H9 (cell line): ENCODE results near the gene SETD1A. TPM values are rescaled to one million over a fixed set of nuclear protein-coding genes. Genes with fewer than 3 reads are reported as not detected.

ENCODE experiments used
- DNase-seq: peaks from one replicate; pipeline ENCODE4 v3.0.0-alpha.2; 2017
- H2AFZ ChIP-seq: one replicate; pipeline ENCODE4 v1.6.1; 2013; ENCODE audit warnings: mild to moderate bottlenecking, low read length, control low read depth, moderate library complexity
- H2AK5ac ChIP-seq: 2 replicates; pipeline ENCODE4 v1.6.1; 2013; ENCODE audit warnings: low read length, control low read depth, mixed read lengths; ENCODE audit not compliant: insufficient read length
- H2BK120ac ChIP-seq: one replicate; pipeline ENCODE4 v1.6.1; 2013; ENCODE audit warnings: low read depth, mild to moderate bottlenecking, low read length, control low read depth, inconsistent platforms; ENCODE audit not compliant: poor library complexity, severe bottlenecking
- H2BK12ac ChIP-seq: 2 replicates; pipeline ENCODE4 v1.6.1; 2013; ENCODE audit warnings: low read length, control low read depth, mixed read lengths, low read depth; ENCODE audit not compliant: insufficient read length
- H2BK15ac ChIP-seq: 2 replicates; pipeline ENCODE4 v1.6.1; 2013; ENCODE audit warnings: low read depth, low read length, control low read depth
- H2BK20ac ChIP-seq: one replicate; pipeline ENCODE4 v1.6.1; 2013; ENCODE audit warnings: low read depth, mild to moderate bottlenecking, low read length, control low read depth, inconsistent platforms; ENCODE audit not compliant: poor library complexity, severe bottlenecking
- H2BK5ac ChIP-seq: 2 replicates; pipeline ENCODE4 v1.6.1; 2013; ENCODE audit warnings: low read length, control low read depth, mixed read lengths; ENCODE audit not compliant: insufficient read length
- H3K14ac ChIP-seq: 2 replicates; pipeline ENCODE4 v1.6.1; 2013; ENCODE audit warnings: low read length, control low read depth; ENCODE audit not compliant: insufficient read depth
- H3K18ac ChIP-seq: 2 replicates; pipeline ENCODE4 v1.6.1; 2013; ENCODE audit warnings: low read depth, mild to moderate bottlenecking, mixed read lengths, low read length, control low read depth; ENCODE audit not compliant: insufficient read length
- H3K23ac ChIP-seq: 2 replicates; pipeline ENCODE4 v1.6.1; 2013; ENCODE audit warnings: low read length, control low read depth, mixed read lengths, low read depth; ENCODE audit not compliant: insufficient read length
- H3K23me2 ChIP-seq: 2 replicates; pipeline ENCODE4 v1.6.1; 2013; ENCODE audit warnings: low read depth, mild to moderate bottlenecking, mixed read lengths, low read length, control low read depth; ENCODE audit not compliant: insufficient read length, poor library complexity, severe bottlenecking
- H3K27ac ChIP-seq: 2 replicates; pipeline ENCODE4 v1.5.1; 2013; ENCODE audit warnings: low read length, control low read depth, mixed read lengths, low read depth; ENCODE audit not compliant: insufficient read length
- H3K27me3 ChIP-seq: 2 replicates; pipeline ENCODE4 v1.6.1; 2013; ENCODE audit warnings: low read length, control low read depth, inconsistent platforms; ENCODE audit not compliant: insufficient read depth
- H3K4ac ChIP-seq: 2 replicates; pipeline ENCODE4 v1.6.1; 2013; ENCODE audit warnings: low read depth, mild to moderate bottlenecking, control low read depth, inconsistent platforms, low read length, moderate library complexity
- H3K4me1 ChIP-seq: 2 replicates; pipeline ENCODE4 v1.6.1; 2013; ENCODE audit warnings: low read length, control low read depth, inconsistent platforms; ENCODE audit not compliant: insufficient read depth
- H3K4me2 ChIP-seq: 2 replicates; pipeline ENCODE4 v1.6.1; 2013; ENCODE audit warnings: low read length, control low read depth, mixed read lengths; ENCODE audit not compliant: insufficient read length, insufficient read depth
- H3K56ac ChIP-seq: 2 replicates; pipeline ENCODE4 v1.6.1; 2013; ENCODE audit warnings: low read depth, mild to moderate bottlenecking, mixed read lengths, low read length, control low read depth; ENCODE audit not compliant: insufficient read length
- H3K79me1 ChIP-seq: 2 replicates; pipeline ENCODE4 v1.6.1; 2013; ENCODE audit warnings: low read depth, mild to moderate bottlenecking, moderate library complexity, low read length, control low read depth, inconsistent platforms; ENCODE audit not compliant: insufficient read depth, poor library complexity, severe bottlenecking
- H3K79me2 ChIP-seq: 2 replicates; pipeline ENCODE4 v1.6.1; 2013; ENCODE audit warnings: low read length, control low read depth, inconsistent platforms; ENCODE audit not compliant: insufficient read depth
- H3K9ac ChIP-seq: 2 replicates; pipeline ENCODE4 v1.6.1; 2013; ENCODE audit warnings: low read length, control low read depth, mixed read lengths; ENCODE audit not compliant: insufficient read length; ENCODE audit errors: extremely low read depth
- H3K9me3 ChIP-seq: one replicate; pipeline ENCODE4 v1.6.1; 2013; ENCODE audit warnings: low read depth, low read length, inconsistent platforms; ENCODE audit not compliant: control insufficient read depth
- H3T11ph ChIP-seq: one replicate; pipeline ENCODE4 v1.6.1; 2013; ENCODE audit warnings: mild to moderate bottlenecking, low read length, control low read depth, inconsistent platforms
- H4K20me1 ChIP-seq: one replicate; pipeline ENCODE4 v1.6.1; 2013; ENCODE audit not compliant: control insufficient read depth, insufficient read length, insufficient read depth
- H4K5ac ChIP-seq: 2 replicates; pipeline ENCODE4 v1.6.1; 2013; ENCODE audit warnings: low read depth, mild to moderate bottlenecking, mixed read lengths, low read length, control low read depth; ENCODE audit not compliant: insufficient read length
- H4K8ac ChIP-seq: replicated peaks from 2 replicates; pipeline ENCODE4 v1.6.1; 2013; ENCODE audit warnings: low read length, control low read depth, mixed read lengths, low read depth; ENCODE audit not compliant: insufficient read length
- H4K91ac ChIP-seq: 2 replicates; pipeline ENCODE4 v1.6.1; 2013; ENCODE audit warnings: low read depth, mild to moderate bottlenecking, moderate library complexity, mixed read lengths, low read length, control low read depth; ENCODE audit not compliant: insufficient read length
- H3K27ac Mint-ChIP-seq, 3 experiments: 2 replicates in 2 of 3; 3 replicates in 1 of 3; pipeline ENCODE4 v1.8.0; 2020 to 2021; ENCODE audit warnings: mixed read lengths in 3 of 3, mild to moderate bottlenecking in 1 of 3, moderate library complexity in 1 of 3
- H3K27me3 Mint-ChIP-seq: 2 replicates; pipeline ENCODE4 v1.8.0; 2021; ENCODE audit warnings: low read depth, mild to moderate bottlenecking, moderate library complexity, mixed read lengths
- H3K36me3 Mint-ChIP-seq, 3 experiments: 2 replicates in 2 of 3; 3 replicates in 1 of 3; pipeline ENCODE4 v1.8.0; 2020 to 2021; ENCODE audit warnings: low read depth in 3 of 3, mixed read lengths in 3 of 3; ENCODE audit not compliant: insufficient read depth in 1 of 3
- H3K4me1 Mint-ChIP-seq, 2 experiments: 2 replicates each; pipeline ENCODE4 v1.8.0; 2020; ENCODE audit warnings: mixed read lengths in 2 of 2
- H3K4me3 Mint-ChIP-seq, 2 experiments: 2 replicates in 1 of 2; 3 replicates in 1 of 2; pipeline ENCODE4 v1.8.0; 2020 to 2021; ENCODE audit warnings: mild to moderate bottlenecking in 2 of 2, mixed read lengths in 2 of 2, moderate library complexity in 1 of 2
- H3K9me3 Mint-ChIP-seq, 2 experiments: 2 replicates in 1 of 2; 3 replicates in 1 of 2; pipeline ENCODE4 v1.8.0; 2020; ENCODE audit warnings: mild to moderate bottlenecking in 2 of 2, mixed read lengths in 2 of 2, moderate library complexity in 1 of 2
- WGBS: extraction: QIAGEN DNeasy Blood & Tissue Kit; methylation state at CpG from one replicate; pipeline ENCODE4 v1.1.7; 2013; ENCODE audit warnings: missing lambda C conversion rate, low lambda C conversion rate, mixed read lengths; ENCODE audit not compliant: insufficient read length; ENCODE audit errors: extremely low coverage; 5-methylcytosine and 5-hydroxymethylcytosine counted together
- total RNA-seq: library from RNA; stranded (reverse); gene quantifications from 2 replicates; pipeline ENCODE4 v1.2.1, GENCODE V29; 2021
- TF ChIP-seq, protein P1 (sequence below): fragments of 200-600 bp; sonication (generic); conservative IDR thresholded peaks from 3 replicates; pipeline ENCODE4 v1.8.0; 2021; ENCODE audit warnings: antibody characterized with exemption, mild to moderate bottlenecking

Gene SETD1A
- total RNA-seq, 1 experiment from 2014 or later, result 36.9 TPM

DNA sequence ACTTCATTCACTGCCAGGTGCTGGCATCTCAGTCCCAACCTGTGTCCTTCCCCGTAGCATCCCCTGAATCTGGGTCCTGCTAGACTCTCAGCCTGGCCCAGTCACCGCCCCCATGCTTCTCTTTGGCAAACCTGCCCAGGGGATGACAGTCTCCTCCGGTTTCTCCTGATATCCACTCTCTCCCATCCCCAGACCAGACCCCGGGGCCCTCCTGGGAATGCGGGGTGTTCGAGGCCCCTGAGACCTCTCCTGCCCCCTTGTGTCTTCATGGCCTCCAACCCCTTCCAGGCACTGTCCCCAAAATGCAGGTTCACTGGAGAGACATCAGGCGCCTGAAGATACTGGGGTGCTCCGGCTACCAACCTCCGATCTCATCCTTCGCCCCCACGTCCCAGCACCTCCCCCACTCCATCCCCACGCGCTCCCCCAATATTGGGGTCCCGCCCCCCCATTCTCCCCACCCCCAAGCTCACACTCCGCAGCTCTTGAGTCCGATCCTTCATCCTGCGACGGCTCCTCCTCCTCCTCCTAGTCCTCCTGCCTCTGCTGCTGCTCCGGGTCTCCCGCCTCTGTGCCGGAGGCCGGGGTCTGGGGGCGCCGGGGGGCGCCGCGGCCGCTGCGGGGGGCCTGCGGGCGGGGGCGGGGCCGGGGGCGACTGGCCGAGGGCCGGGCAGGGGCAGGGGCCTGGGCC is 52.5 kb downstream of the SETD1A start:
- no CpG with 5 or more reads among the region's 36 CpGs for WGBS

More for the DNA sequence above, 52.5 kb downstream of the SETD1A start:
- Histone ChIP-seq H4K20me1 (no peaks in the 10 kb centered on the region), H2BK120ac (no peak overlapping the region), H2AK5ac (no peak overlapping the region), H3K4me2 (peak overlapping the region; percentile 44), H3K18ac (no peak overlapping the region), H2BK20ac (no peak overlapping the region), H3K9me3 (no peaks in the 10 kb centered on the region), H3K4ac (no peak overlapping the region), H3K27me3 (no peaks in the 10 kb centered on the region), H3K14ac (no peak overlapping the region; the same call in 1 of the 2 replicates), H3K79me2 (no peaks in the 10 kb centered on the region), H3K9ac (no peak overlapping the region), H3K79me1 (no peaks in the 10 kb centered on the region), H3T11ph (no peak overlapping the region), H3K4me1 (peaks cover 3% of the 10 kb centered on the region; the same call in 1 of the 2 replicates), H3K23ac (no peak overlapping the region), H3K23me2 (peaks cover 5% of the 10 kb centered on the region), H4K8ac (no peak overlapping the region), H4K91ac (no peak overlapping the region), H3K27ac (no peak overlapping the region), H2BK15ac (no peak overlapping the region), H2BK5ac (no peak overlapping the region), H2BK12ac (no peak overlapping the region), H3K56ac (no peak overlapping the region), H2AFZ (no peak overlapping the region), H4K5ac (no peak overlapping the region)
- H3K27me3 Mint-ChIP-seq, result peaks cover 36% of the 10 kb centered on the region
- peak overlapping the region in 2 of 3 experiments; percentile 41 to 81; a peak in 1 of 7 replicates for H3K27ac Mint-ChIP-seq
- peaks cover 24 to 39% of the 10 kb centered on the region in 2 experiments for H3K4me1 Mint-ChIP-seq
- H3K36me3 Mint-ChIP-seq, result no peaks in the 10 kb centered on the region; a peak in 1 of 7 replicates
- DNase-seq, result no peak
- TF ChIP-seq, protein P1, sequence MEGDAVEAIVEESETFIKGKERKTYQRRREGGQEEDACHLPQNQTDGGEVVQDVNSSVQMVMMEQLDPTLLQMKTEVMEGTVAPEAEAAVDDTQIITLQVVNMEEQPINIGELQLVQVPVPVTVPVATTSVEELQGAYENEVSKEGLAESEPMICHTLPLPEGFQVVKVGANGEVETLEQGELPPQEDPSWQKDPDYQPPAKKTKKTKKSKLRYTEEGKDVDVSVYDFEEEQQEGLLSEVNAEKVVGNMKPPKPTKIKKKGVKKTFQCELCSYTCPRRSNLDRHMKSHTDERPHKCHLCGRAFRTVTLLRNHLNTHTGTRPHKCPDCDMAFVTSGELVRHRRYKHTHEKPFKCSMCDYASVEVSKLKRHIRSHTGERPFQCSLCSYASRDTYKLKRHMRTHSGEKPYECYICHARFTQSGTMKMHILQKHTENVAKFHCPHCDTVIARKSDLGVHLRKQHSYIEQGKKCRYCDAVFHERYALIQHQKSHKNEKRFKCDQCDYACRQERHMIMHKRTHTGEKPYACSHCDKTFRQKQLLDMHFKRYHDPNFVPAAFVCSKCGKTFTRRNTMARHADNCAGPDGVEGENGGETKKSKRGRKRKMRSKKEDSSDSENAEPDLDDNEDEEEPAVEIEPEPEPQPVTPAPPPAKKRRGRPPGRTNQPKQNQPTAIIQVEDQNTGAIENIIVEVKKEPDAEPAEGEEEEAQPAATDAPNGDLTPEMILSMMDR, result peak; percentile 26; the same call in 1 of the 3 replicates
- H3K9me3 Mint-ChIP-seq, result no peaks in the 10 kb centered on the region; a peak in 1 of 5 replicates
- peak overlapping the region; percentile 72 to 86 for H3K4me3 Mint-ChIP-seq
